Measurements from ENCODE around the gene HAPLN2. TPM values are rescaled to one million over a fixed set of nuclear protein-coding genes. Genes with fewer than 3 reads are reported as not detected.

The HAPLN2 gene
- total and polyA plus RNA-seq, 2 of the 8 experiments (the other 6 are each of a cell fraction or from before 2014, with no cell fraction given), result 0.19 to 0.51 TPM

DNA sequence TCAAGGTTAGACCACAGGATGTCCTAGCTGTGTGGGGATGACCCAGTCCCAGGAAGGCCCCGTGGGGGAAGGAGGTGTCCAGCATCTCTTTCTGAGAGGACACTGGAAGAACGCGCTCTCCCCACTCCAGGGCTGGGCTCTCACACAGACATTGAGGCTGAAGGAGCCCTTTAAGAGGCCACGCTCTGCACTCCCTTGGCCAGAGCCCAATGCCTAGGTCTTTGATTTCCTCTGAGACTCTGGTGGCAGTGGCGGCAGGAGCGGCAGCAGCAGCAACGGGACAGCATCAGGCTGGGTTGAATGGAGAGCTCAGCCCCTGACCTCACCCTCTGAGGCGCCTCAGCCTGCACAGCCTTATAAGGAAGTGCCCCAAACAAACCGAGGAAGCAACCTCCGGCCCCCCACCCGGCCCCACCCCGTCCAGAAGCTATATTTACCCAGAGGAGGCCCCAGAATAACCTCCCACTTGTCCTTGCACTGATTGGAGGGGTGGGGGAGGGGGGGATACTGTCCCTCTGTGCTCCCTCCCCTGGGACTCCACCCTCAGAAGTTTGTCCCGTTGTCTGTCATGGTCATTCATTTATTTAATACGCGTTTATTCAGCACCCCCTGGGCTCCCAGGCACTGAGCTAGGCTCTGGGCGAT, 45.7 kb downstream of the HAPLN2 start:
- peak overlapping the region; percentile 93 for H2AK5ac ChIP-seq (ENCODE audit: low read depth, low read length)
- 0 out of 2 replicates have a peak overlapping the region, but pooled peaks have one; percentile 14 for H4K8ac ChIP-seq (ENCODE audit: extremely low read depth, insufficient read depth, low read length)
- peaks cover 5% of the 10 kb centered on the region for H3K23me2 ChIP-seq (ENCODE audit: low read depth, low read length)
- H3K14ac ChIP-seq (ENCODE audit: insufficient read length), result no peak overlapping the region
- H3K27ac ChIP-seq (ENCODE audit: low read depth, low read length), result no peak overlapping the region
- no peak for TF ChIP-seq MAFK (IDR thresholded peaks at IDR 0.05; ENCODE audit: low read depth, low read length)
- peak in 1 of 2 experiments; percentile 64; a peak in 1 of 3 replicates for TF ChIP-seq POLR2A (IDR thresholded peaks at IDR 0.05; ENCODE audit: control extremely low read depth in 1 of 2, low read depth in 2 of 2, low read length in 2 of 2)
- peak; percentile 85 for TF ChIP-seq SRF (IDR thresholded peaks at IDR 0.05; ENCODE audit: low read depth, low read length)
- TF ChIP-seq TEAD4 (IDR thresholded peaks at IDR 0.05; ENCODE audit: low read depth, low read length), result no peak
- H3K23ac ChIP-seq (ENCODE audit: insufficient read length), result no peak overlapping the region
- peak in 1 of 2 experiments; percentile 55 for DNase-seq (ENCODE audit: low read depth in 1 of 2, low spot score in 2 of 2)
- H3K4ac ChIP-seq (replicated peaks; ENCODE audit: insufficient read length, low read depth, low read length), result peak overlapping the region; percentile 79
- no peaks in the 10 kb centered on the region; a peak in 1 of 8 replicates for H3K36me3 ChIP-seq (ENCODE audit: control insufficient read depth in 2 of 4, insufficient read depth in 4 of 4, low read length in 3 of 4)
- H3K4me2 ChIP-seq (ENCODE audit: insufficient read depth in 1 of 2, low read depth in 2 of 2, low read length in 2 of 2), result peak overlapping the region; percentile 13 to 45; a peak in 2 of 4 replicates
- POLR2A ChIA-PET (ENCODE audit: partially characterized antibody), result interaction anchor here (0.7 to 12.0 kb wide), 17 partner anchors 11 to 104 kb away, joined by 3 to 419 read pairs (median 4); partner anchors contain the start of genes CRABP2, HDGF, ISG20L2 and METTL25B
- H3K4me3 ChIP-seq (ENCODE audit: extremely low read depth in 1 of 4, insufficient read depth in 2 of 4, low read depth in 3 of 4, low read length in 4 of 4), result peak overlapping the region in 1 of 4 experiments; percentile 5; a peak in 2 of 8 replicates
- H3K79me1 ChIP-seq (ENCODE audit: low read depth, low read length), result no peaks in the 10 kb centered on the region; the same call in 1 of the 2 replicates
- H3K18ac ChIP-seq (ENCODE audit: extremely low read depth, low read length), result peak overlapping the region; percentile 96
- no peak for FAIRE-seq
- peaks cover 0 to 1% of the 10 kb centered on the region in 2 experiments for H4K20me1 ChIP-seq (replicated peaks in 1 of 2; ENCODE audit: control insufficient read depth in 1 of 2, insufficient read depth in 2 of 2, low read length in 2 of 2)
- no peak overlapping the region for H3K56ac ChIP-seq (replicated peaks; ENCODE audit: insufficient read length, low read depth, low read length)
- no peak overlapping the region for H2AFZ ChIP-seq (ENCODE audit: low read length)
- no peaks in the 10 kb centered on the region for H3K27me3 ChIP-seq (replicated peaks in 1 of 4; ENCODE audit: control insufficient read depth in 3 of 4, extremely low read depth in 1 of 4, insufficient read depth in 3 of 4, low read length in 3 of 4)
- H3K9ac ChIP-seq (replicated peaks in 1 of 4; ENCODE audit: extremely low read depth in 1 of 4, low read depth in 3 of 4, low read length in 3 of 4), result peak overlapping the region in 2 of 4 experiments; percentile 14 to 40; a peak in 3 of 7 replicates
- H2BK5ac ChIP-seq (ENCODE audit: low read depth, low read length), result peak overlapping the region; percentile 93; the same call in 1 of the 2 replicates
- peak overlapping the region; percentile 57 for H2BK120ac ChIP-seq (replicated peaks; ENCODE audit: low read depth, low read length)
- H3K4me1 ChIP-seq (replicated peaks in 1 of 4; ENCODE audit: control insufficient read depth in 3 of 4, insufficient read depth in 4 of 4, low read length in 3 of 4), result peaks cover 15 to 78% (median 66%) of the 10 kb centered on the region in 4 experiments
- H2BK15ac ChIP-seq (ENCODE audit: low read length), result peak overlapping the region; percentile 77; the same call in 1 of the 2 replicates
- 54% methylated on average over 11 of the region's 16 CpGs; no CpG with 5 or more reads in 1 of the 2 experiments for WGBS, 2 experiments (ENCODE audit: extremely low coverage in 1 of 2, insufficient coverage in 1 of 2, insufficient read length in 1 of 2, insufficient replicate concordance in 2 of 2, low coverage in 1 of 2, low lambda C conversion rate in 2 of 2, missing lambda C conversion rate in 1 of 2)
- peak overlapping the region; percentile 81 for H4K91ac ChIP-seq (replicated peaks; ENCODE audit: insufficient read length, low read length)
- H2BK12ac ChIP-seq (ENCODE audit: low read depth, low read length), result peak overlapping the region; percentile 99
- CTCF ChIA-PET (ENCODE audit: partially characterized antibody), result interaction anchor here (0.6 to 66.0 kb wide), 5 partner anchors 21 to 346 kb away, joined by 3 to 4284 read pairs (median 254); partner anchors contain the start of genes BCAN, CRABP2, HAPLN2 and ISG20L2
- H3K9me3 ChIP-seq (ENCODE audit: insufficient read depth in 2 of 2, low read depth in 1 of 2, low read length in 1 of 2), result no peaks in the 10 kb centered on the region
- H4K5ac ChIP-seq (ENCODE audit: insufficient read length, low read depth, low read length), result peak overlapping the region; percentile 10
- no peaks in the 10 kb centered on the region for H3K79me2 ChIP-seq (ENCODE audit: control insufficient read depth in 1 of 2, insufficient read depth in 2 of 2, low read length in 2 of 2)
- H2BK20ac ChIP-seq (ENCODE audit: low read length), result peak overlapping the region; percentile 97

All from H1 (cell line).